ENCODE data around the gene GPR158.

GPR158 gene

DNA sequence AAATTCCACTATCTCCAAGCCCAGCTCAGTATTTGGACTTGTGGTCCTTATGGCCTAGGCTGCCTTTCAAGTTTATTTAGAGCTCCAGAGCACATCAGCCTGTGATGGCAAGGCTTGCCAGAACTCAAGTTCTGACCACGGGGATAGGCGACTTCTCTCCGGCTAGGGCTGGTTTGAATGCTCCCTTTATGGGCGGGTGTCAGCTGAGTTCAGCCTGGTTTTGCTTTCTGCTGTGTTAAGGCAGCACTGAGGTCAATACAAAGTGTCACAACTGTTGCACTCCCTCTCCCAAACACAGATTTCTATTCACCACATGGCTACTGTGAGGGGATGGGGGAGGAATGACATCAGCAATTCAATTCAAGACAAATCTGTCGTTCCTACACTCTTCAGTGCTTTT, 441.1 kb downstream of the GPR158 start:
- DNase-seq, result no peak

DNA sequence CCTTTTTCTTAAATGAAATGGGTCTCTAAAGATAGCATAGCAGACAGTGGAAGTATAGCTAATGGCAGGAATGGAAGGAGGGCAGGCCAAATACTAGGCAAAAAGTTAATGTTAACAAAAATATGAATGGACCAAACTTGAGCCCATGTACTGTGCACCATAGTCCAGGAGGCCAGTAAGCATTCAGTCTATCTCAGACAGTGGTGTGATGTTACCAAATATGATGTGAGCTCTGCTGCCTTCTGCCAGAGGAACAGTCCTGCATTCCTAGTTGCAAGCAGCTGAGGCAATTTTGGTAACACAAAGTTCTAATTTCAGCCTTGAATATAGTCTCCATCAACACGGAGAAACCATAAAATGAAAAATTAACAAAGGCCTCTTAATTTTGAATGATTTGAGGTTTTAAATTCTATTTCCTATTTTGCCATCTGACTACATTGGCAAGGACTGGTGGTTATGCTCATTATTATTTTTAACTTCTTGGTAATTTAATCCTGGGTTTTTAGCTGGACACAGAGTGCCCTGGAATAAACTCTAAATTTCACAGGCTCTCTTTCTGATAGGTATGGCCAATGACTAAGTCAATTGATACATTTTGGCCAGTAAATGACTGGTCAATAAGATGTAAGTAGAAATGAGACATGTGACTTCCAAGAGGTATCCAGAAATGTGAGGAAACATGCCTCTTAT, 442.2 kb downstream of the GPR158 start:
- DNase-seq, result no peak

DNA sequence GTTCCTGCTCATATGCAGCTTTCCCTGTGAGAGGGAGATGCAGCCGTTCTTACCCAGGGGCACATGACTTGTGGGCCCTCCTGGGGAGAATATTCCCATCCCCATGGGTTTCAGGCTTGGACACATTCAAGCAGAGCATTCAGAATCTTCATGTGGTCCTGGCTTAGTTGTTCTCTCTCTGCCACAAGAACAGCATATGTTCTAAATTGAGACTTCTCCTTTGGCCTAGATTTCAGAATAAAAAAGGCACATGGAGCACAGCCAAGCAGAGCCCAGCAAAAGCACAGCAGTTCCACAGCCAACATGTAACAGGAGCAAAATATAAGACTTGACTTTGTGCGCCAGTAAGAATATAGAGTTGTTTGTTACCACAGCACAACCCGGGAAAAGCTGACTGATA, 452.8 kb downstream of the GPR158 start:
- no peak for DNase-seq

DNA sequence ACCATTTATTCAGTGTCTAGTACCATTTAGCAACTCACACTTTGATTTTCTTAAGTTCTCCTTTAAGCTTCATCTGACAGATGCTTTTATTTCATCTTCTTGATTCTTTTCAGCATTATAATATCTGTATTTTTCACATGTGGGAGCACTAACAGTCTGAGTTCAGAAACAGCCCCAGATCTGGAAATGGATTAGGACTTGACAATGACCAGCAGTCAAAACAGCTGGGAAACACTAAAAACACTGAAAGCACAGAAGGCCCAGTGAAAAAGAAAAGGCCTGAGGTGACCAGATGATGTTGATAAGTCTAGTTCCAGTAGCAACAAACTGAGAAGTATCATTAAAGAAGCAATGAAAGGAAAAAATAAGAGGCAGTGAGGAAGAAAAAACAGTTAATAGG, 454.5 kb downstream of the GPR158 start:
- no peak for DNase-seq

DNA sequence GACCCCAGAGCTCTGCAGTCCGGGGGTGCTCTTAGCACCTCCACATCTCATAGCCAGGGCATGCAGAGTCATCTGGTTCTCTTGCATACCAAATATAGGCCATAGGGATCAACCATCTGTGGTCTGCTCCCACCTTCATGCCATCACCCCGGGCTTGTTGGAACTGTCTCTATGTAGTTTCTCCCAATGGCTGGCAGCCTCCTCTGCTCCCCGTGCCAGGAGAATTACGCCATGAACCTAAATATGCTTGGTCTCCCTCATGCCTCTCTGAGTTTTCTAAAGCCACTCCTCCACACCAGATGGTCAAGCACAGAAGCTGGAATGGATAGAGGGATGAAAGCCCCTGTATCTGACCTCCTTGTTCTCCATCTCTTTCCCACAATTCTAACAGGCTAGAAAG, 456.7 kb downstream of the GPR158 start:
- no peak for DNase-seq

DNA sequence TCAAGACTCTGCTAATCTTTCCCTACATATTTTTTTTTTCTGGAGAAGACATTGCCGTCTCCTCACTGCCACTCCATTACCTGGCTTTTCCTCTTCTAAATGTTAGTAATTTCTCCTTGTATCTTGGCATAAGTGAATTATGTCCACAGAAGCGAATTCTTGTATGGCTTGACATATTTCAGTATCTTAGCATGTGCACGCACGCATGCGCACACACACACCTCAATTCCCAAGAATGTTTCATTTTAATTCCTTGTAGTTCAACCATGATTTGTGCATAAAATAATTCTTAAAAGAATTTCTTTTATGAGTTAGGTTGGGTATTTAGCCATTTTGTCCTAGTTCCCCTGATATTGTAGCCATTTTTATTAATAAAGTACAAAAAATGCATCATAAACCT, 458.0 kb downstream of the GPR158 start:
- DNase-seq, result no peak

DNA sequence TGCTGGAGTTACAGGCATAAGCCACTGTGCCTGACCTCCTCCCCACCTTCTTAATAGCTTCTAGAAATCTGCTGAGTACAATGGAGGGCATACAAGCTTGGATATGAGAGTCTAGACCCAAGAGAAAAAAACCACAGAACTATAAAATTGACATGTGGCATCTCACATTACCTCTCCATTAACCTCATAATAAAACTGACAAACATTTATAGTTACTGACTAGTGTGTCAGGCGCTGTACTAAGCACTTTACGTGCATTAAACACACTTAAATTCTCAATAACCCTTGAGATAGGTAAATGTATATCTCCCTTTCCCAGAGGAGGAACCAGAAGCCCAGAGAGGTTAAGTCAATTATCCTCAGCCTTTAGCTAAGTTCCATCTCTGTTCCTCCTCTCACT, 458.7 kb downstream of the GPR158 start:
- no peak for DNase-seq

DNA sequence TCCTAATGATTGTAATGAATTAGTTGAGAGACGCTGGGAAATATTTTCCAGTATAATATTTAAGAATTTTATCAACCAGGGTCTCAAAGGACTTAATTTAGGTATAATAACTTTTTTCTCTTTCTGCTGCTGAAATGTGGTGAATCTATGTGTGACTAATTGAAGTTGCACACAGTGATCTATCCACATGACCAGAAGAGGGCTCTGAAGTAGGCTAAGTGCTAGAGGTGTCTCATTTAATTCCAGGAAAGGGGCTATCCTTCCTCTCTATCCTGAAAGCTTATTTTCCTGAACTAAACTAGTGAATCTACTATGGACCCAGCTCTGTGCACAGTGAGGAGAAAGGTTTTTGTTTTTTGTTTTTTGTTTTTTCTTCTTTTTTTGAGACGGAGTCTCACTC, 464.8 kb downstream of the GPR158 start:
- no peak for DNase-seq

DNA sequence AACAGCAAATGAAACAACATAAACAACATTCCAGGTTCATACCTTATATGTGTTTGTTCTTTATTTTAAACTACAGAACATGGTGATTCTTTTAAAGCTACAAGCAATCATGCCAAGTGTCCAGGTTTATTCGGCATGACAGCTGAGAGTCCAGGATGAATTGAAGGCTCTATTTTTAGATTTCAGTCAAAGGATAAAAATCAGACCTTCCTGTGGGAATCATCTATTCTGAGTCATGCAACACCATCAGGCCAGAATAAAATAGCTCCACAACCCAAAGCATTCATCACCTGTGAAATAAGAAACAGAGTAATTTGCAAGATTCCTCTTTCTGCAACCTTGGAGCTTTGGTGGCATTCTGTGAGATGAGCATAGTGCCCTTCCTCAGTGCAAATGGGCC, 466.8 kb downstream of the GPR158 start:
- no peak for DNase-seq

DNA sequence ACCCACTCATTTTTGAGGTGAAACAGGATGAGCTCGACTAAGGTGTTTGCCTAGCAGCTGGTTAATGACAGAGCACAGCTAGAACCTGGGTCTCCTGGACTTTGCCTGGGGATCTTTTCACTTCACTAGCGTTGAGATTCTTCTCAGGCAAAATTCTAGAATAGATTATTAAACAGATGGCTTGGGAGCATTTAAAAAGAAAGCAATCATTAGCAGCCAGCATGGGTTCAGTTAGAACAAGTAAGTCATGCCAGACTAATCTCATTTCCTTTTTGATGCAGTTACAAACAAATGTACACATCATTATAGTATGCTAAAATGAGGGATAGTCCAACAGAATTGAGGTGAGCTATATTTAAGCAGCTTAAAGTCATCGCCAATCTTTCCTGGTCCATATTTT, 467.9 kb downstream of the GPR158 start:
- no peak for DNase-seq

DNA sequence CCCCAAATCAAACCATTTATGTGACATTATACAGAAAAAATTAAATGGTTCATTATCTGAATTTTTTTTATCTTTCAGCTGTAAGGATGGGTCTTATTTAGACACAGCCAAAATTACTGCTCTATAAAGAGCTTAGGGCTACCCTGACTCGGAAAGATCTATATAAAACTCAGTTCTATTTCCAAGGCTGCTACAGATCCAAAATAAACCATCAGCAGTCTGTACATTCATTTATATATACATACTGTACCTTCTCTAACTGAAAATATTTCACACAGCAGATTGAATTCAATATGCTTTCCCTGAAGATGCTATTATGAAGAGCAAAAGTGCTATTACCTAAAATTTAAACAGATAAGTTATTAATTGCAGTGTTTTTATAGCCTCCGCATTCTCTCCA, 471.6 kb downstream of the GPR158 start:
- no peak for DNase-seq

DNA sequence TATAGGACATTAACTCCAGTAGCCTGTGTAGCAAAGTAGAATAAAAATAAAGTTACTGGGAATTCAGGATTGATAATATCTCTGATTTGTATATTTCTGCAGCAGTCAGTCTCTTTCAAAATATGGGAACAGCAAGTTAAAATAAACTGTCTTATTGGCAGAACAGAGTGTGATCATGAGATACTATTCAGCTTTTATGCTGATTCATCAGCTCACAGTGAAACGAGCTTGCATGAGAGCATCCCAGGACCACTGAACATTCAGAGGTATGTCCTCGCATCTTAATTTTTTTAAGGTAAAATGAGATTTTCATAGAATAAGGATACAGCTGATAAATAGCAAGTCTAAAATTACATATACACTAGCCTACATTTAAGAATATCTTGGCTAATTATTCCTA, 476.7 kb downstream of the GPR158 start:
- no peak for DNase-seq

Data from NCI-H1048 (cell line).